Endodermal cell (in vitro differentiated cells): ENCODE results near the gene CPED1. TPM values are rescaled to one million over a fixed set of nuclear protein-coding genes. Genes with fewer than 3 reads are reported as not detected.

ENCODE experiments used
- DNase-seq: peaks from one replicate; pipeline ENCODE4 v3.0.0-alpha.2; 2017
- H3K27ac ChIP-seq: 2 replicates; pipeline ENCODE4 v1.5.1; 2013; ENCODE audit warnings: mild to moderate bottlenecking, low read depth, low read length, moderate library complexity
- H3K27me3 ChIP-seq: 2 replicates; pipeline ENCODE4 v1.6.1; 2013; ENCODE audit warnings: mild to moderate bottlenecking, low read length, moderate library complexity; ENCODE audit not compliant: insufficient read depth, control insufficient read depth, poor library complexity, severe bottlenecking
- H3K36me3 ChIP-seq: 2 replicates; pipeline ENCODE4 v1.7.0; 2013; ENCODE audit warnings: mild to moderate bottlenecking, low read length, moderate library complexity; ENCODE audit not compliant: control insufficient read depth, insufficient read depth
- H3K4me1 ChIP-seq: one replicate; pipeline ENCODE4 v1.7.0; 2013; ENCODE audit warnings: low read length; ENCODE audit not compliant: control insufficient read depth, insufficient read depth
- H3K4me3 ChIP-seq: 2 replicates; pipeline ENCODE4 v1.5.1; 2013; ENCODE audit warnings: mild to moderate bottlenecking, low read length, moderate library complexity
- H3K9ac ChIP-seq: 2 replicates; pipeline ENCODE4 v1.6.1; 2013; ENCODE audit warnings: mild to moderate bottlenecking, low read length, moderate library complexity; ENCODE audit not compliant: poor library complexity, severe bottlenecking; ENCODE audit errors: extremely low read depth
- H3K9me3 ChIP-seq: 2 replicates; pipeline ENCODE4 v1.6.1; 2013; ENCODE audit warnings: mild to moderate bottlenecking, low read length, moderate library complexity; ENCODE audit not compliant: control insufficient read depth
- H3K27ac Mint-ChIP-seq: 2 replicates; pipeline ENCODE4 v1.8.0; 2020; ENCODE audit warnings: mixed read lengths
- H3K27me3 Mint-ChIP-seq: 2 replicates; pipeline ENCODE4 v1.8.0; 2021; ENCODE audit warnings: mild to moderate bottlenecking, mixed read lengths; ENCODE audit not compliant: insufficient read depth
- H3K36me3 Mint-ChIP-seq: 2 replicates; pipeline ENCODE4 v1.8.0; 2020; ENCODE audit warnings: low read depth, mixed read lengths
- H3K4me1 Mint-ChIP-seq: 2 replicates; pipeline ENCODE4 v1.8.0; 2020; ENCODE audit warnings: mixed read lengths
- H3K4me3 Mint-ChIP-seq: 2 replicates; pipeline ENCODE4 v1.8.0; 2020; ENCODE audit warnings: mild to moderate bottlenecking, moderate library complexity, mixed read lengths
- H3K9me3 Mint-ChIP-seq: 2 replicates; pipeline ENCODE4 v1.8.0; 2020; ENCODE audit warnings: mild to moderate bottlenecking, mixed read lengths
- WGBS, 2 experiments: methylation state at CpG; one replicate each; pipeline versions ENCODE4 v1.1.5 to v1.1.7; 2013; ENCODE audit warnings: missing lambda C conversion rate in 2 of 2, mixed read lengths in 1 of 2; ENCODE audit not compliant: insufficient coverage in 1 of 2, insufficient read length in 1 of 2; 5-methylcytosine and 5-hydroxymethylcytosine counted together
- total RNA-seq, 2 donors: library from RNA; stranded (reverse); fragmentation: NEBNext Ultra II Directional in 1 of 2; extraction: Animal tissue kit (Norgen Biotek cat#: 25700) in 1 of 2; gene quantifications; 2 replicates in 1 of 2; 3 replicates in 1 of 2; pipeline ENCODE4 v1.2.1, GENCODE V29; 2021
- TF ChIP-seq, protein P1 (sequence below): fragments of 200-600 bp; sonication (generic); conservative IDR thresholded peaks from 2 replicates; pipeline ENCODE4 v1.5.0; 2021; ENCODE audit warnings: antibody characterized with exemption, mild to moderate bottlenecking

CPED1 gene
- total RNA-seq, 2 donors from 2014 or later: 1.1 TPM; not detected in 1

DNA sequence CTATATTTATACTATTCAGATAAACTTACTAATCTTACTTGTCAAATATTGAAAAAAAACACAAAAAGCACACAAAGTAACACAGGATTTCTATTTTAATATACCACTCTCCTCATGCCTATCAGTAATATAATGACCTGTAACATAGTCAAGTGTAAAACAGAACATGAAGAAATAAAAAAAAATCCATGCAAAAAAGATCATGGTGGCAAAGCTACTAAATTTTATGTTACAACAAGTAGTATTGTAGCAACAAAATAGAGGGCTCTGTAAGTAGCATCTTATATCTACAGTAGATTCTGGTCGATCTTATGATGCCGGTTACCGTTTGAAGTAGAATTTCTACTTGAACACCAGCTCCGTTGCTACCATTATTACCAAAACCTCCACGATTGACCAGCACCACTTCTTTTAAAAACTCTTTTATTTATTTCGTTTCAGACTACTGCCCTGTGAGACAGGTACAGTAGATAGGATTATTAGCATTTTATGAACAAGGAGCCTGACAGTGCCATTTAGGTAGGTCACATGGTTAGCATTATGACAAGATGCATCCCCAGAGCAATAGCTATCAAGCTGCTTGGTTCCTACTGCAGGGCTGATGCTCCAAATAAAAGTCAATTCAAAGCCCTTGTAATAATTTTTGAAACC is 2.1 kb downstream of the CPED1 start:
- 94 to 100% methylated on average over 3 to 6 of the region's 6 CpGs for WGBS, 2 experiments
- Mint-ChIP-seq H3K36me3 (no peaks in the 10 kb centered on the region), H3K4me1 (peaks cover 11% of the 10 kb centered on the region), H3K4me3 (no peak overlapping the region), H3K9me3 (no peaks in the 10 kb centered on the region), H3K27ac (no peak overlapping the region), H3K27me3 (peaks cover 49% of the 10 kb centered on the region)
- H3K27ac ChIP-seq: no peak overlapping the region
- H3K36me3 ChIP-seq: no peaks in the 10 kb centered on the region
- no peak for DNase-seq
- H3K4me1 ChIP-seq: no peaks in the 10 kb centered on the region
- TF ChIP-seq, protein P1, sequence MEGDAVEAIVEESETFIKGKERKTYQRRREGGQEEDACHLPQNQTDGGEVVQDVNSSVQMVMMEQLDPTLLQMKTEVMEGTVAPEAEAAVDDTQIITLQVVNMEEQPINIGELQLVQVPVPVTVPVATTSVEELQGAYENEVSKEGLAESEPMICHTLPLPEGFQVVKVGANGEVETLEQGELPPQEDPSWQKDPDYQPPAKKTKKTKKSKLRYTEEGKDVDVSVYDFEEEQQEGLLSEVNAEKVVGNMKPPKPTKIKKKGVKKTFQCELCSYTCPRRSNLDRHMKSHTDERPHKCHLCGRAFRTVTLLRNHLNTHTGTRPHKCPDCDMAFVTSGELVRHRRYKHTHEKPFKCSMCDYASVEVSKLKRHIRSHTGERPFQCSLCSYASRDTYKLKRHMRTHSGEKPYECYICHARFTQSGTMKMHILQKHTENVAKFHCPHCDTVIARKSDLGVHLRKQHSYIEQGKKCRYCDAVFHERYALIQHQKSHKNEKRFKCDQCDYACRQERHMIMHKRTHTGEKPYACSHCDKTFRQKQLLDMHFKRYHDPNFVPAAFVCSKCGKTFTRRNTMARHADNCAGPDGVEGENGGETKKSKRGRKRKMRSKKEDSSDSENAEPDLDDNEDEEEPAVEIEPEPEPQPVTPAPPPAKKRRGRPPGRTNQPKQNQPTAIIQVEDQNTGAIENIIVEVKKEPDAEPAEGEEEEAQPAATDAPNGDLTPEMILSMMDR: no peak
- H3K9ac ChIP-seq: no peak overlapping the region
- no peak overlapping the region for H3K4me3 ChIP-seq
- no peaks in the 10 kb centered on the region for H3K9me3 ChIP-seq
- H3K27me3 ChIP-seq: peaks cover 74% of the 10 kb centered on the region

DNA sequence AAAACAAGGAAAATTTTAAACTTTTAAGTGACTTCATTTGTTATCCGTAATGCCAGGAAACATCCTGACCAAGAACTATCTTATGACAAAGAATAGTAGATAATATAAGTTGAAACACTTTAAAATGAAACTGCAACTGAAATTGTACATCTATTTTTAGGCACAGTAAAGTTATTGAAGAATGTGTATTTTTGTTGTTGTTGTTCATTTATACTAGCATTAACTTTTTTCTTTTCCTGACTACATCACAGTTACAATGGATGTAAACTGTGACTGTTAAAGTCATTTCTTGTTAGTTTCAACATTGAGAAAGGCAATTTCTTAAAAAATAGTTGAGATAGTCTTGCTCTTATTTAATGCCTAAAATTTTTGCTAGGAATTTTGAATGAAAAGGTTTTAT is 2.6 kb downstream of the CPED1 start:
- Mint-ChIP-seq H3K4me1 (peaks cover 11% of the 10 kb centered on the region), H3K36me3 (no peaks in the 10 kb centered on the region), H3K27me3 (peaks cover 45% of the 10 kb centered on the region), H3K9me3 (no peaks in the 10 kb centered on the region), H3K27ac (no peak overlapping the region), H3K4me3 (no peak overlapping the region)
- DNase-seq: no peak
- WGBS, 2 experiments: 100% methylated on average over 1 of the region's 1 CpG; no CpG with 5 or more reads in 1 of the 2 experiments
- Histone ChIP-seq H3K36me3 (no peaks in the 10 kb centered on the region), H3K9ac (no peak overlapping the region), H3K27me3 (peaks cover 68% of the 10 kb centered on the region), H3K9me3 (no peaks in the 10 kb centered on the region), H3K27ac (no peak overlapping the region), H3K4me3 (no peak overlapping the region), H3K4me1 (no peaks in the 10 kb centered on the region)
- TF ChIP-seq, protein P1: no peak

GRCh38 chr7:120991581-120991980 is 3.1 kb downstream of the CPED1 start:
- TF ChIP-seq, protein P1: no peak
- Mint-ChIP-seq H3K9me3 (no peaks in the 10 kb centered on the region), H3K4me3 (no peak overlapping the region), H3K27me3 (peaks cover 41% of the 10 kb centered on the region), H3K4me1 (peaks cover 11% of the 10 kb centered on the region), H3K36me3 (no peaks in the 10 kb centered on the region), H3K27ac (no peak overlapping the region)
- Histone ChIP-seq H3K9me3 (no peaks in the 10 kb centered on the region), H3K9ac (no peak overlapping the region), H3K27ac (no peak overlapping the region), H3K4me1 (no peaks in the 10 kb centered on the region), H3K27me3 (peaks cover 64% of the 10 kb centered on the region), H3K36me3 (no peaks in the 10 kb centered on the region), H3K4me3 (no peak overlapping the region)
- no peak for DNase-seq
- 60 to 74% methylated on average over 1 to 2 of the region's 2 CpGs for WGBS, 2 experiments
